ENCODE data around the gene ZNF784.

The ZNF784 gene

GRCh38 chr19:55622242-55622969 is 2.0 kb downstream of the ZNF784 start:
- H3K4me3 ChIP-seq (ENCODE audit: low read depth in 1 of 2, low read length in 2 of 2), result no peak overlapping the region
- ATAC-seq (ENCODE audit: insufficient read depth, low read depth), result no peak

GRCh38 chr19:55621673-55622231 is 2.6 kb downstream of the ZNF784 start:
- no peak overlapping the region for H3K4me3 ChIP-seq (ENCODE audit: low read depth in 1 of 2, low read length in 2 of 2)
- no peaks in the 10 kb centered on the region for H3K79me2 ChIP-seq (ENCODE audit: insufficient read depth, low read length)
- no peak overlapping the region for H2AFZ ChIP-seq (ENCODE audit: low read depth, low read length)
- H3K27me3 ChIP-seq (ENCODE audit: insufficient read depth, low read length, poor library complexity), result no peaks in the 10 kb centered on the region
- H3K9ac ChIP-seq (ENCODE audit: low read depth, low read length), result no peak overlapping the region
- no peak overlapping the region for H3K4me2 ChIP-seq (ENCODE audit: insufficient read depth, low read length)
- peaks cover 28% of the 10 kb centered on the region for H3K4me1 ChIP-seq (ENCODE audit: insufficient read depth, low read length)
- H3K27ac ChIP-seq (ENCODE audit: low read length), result no peak overlapping the region
- ATAC-seq (ENCODE audit: insufficient read depth, low read depth) (no peak), DNase-seq (no peak)
- TF ChIP-seq EZH2 (IDR thresholded peaks at IDR 0.05; ENCODE audit: borderline replicate concordance, low read depth, low read length, severe bottlenecking) (no peak), CTCF (IDR thresholded peaks at IDR 0.05; ENCODE audit: borderline replicate concordance, extremely low read depth, low read length, poor library complexity, severe bottlenecking) (no peak)
- H3K36me3 ChIP-seq (ENCODE audit: insufficient read depth, low read length), result peaks cover 17% of the 10 kb centered on the region
- no peaks in the 10 kb centered on the region for H4K20me1 ChIP-seq (ENCODE audit: insufficient read depth, low read length)
- H3K9me3 ChIP-seq (ENCODE audit: insufficient read depth, low read length, severe bottlenecking), result no peaks in the 10 kb centered on the region

More at GRCh38 chr19:55622242-55622969, 2.0 kb downstream of the ZNF784 start:
- peaks cover 12% of the 10 kb centered on the region for H3K36me3 ChIP-seq (ENCODE audit: insufficient read depth, low read length)
- no peaks in the 10 kb centered on the region for H4K20me1 ChIP-seq (ENCODE audit: insufficient read depth, low read length)
- no peak for TF ChIP-seq CTCF (IDR thresholded peaks at IDR 0.05; ENCODE audit: borderline replicate concordance, extremely low read depth, low read length, poor library complexity, severe bottlenecking)
- no peak for TF ChIP-seq EZH2 (IDR thresholded peaks at IDR 0.05; ENCODE audit: borderline replicate concordance, low read depth, low read length, severe bottlenecking)
- H2AFZ ChIP-seq (ENCODE audit: low read depth, low read length), result no peak overlapping the region
- H3K27ac ChIP-seq (ENCODE audit: low read length), result no peak overlapping the region
- no peak overlapping the region for H3K4me2 ChIP-seq (ENCODE audit: insufficient read depth, low read length)
- H3K79me2 ChIP-seq (ENCODE audit: insufficient read depth, low read length), result no peaks in the 10 kb centered on the region
- no peak overlapping the region for H3K9ac ChIP-seq (ENCODE audit: low read depth, low read length)
- no peaks in the 10 kb centered on the region for H3K27me3 ChIP-seq (ENCODE audit: insufficient read depth, low read length, poor library complexity)
- no peak for DNase-seq
- H3K4me1 ChIP-seq (ENCODE audit: insufficient read depth, low read length), result peaks cover 28% of the 10 kb centered on the region
- no peaks in the 10 kb centered on the region for H3K9me3 ChIP-seq (ENCODE audit: insufficient read depth, low read length, severe bottlenecking)

- peaks cover 22% of the 10 kb centered on the region for H3K36me3 ChIP-seq (ENCODE audit: insufficient read depth, low read length)
- peaks cover 28% of the 10 kb centered on the region for H3K4me1 ChIP-seq (ENCODE audit: insufficient read depth, low read length)
- no peak overlapping the region; the same call in 1 of the 2 replicates for H3K27ac ChIP-seq (ENCODE audit: low read length)
- H3K9me3 ChIP-seq (ENCODE audit: insufficient read depth, low read length, severe bottlenecking), result no peaks in the 10 kb centered on the region
- H3K9ac ChIP-seq (ENCODE audit: low read depth, low read length), result no peak overlapping the region
- H3K4me2 ChIP-seq (ENCODE audit: insufficient read depth, low read length), result no peak overlapping the region
- no peaks in the 10 kb centered on the region for H4K20me1 ChIP-seq (ENCODE audit: insufficient read depth, low read length)
- ATAC-seq (ENCODE audit: insufficient read depth, low read depth), result no peak
- no peak overlapping the region for H3K4me3 ChIP-seq (ENCODE audit: low read depth in 1 of 2, low read length in 2 of 2)
- no peak for DNase-seq
- H3K27me3 ChIP-seq (ENCODE audit: insufficient read depth, low read length, poor library complexity), result no peaks in the 10 kb centered on the region
- no peaks in the 10 kb centered on the region for H3K79me2 ChIP-seq (ENCODE audit: insufficient read depth, low read length)
- TF ChIP-seq EZH2 (IDR thresholded peaks at IDR 0.05; ENCODE audit: borderline replicate concordance, low read depth, low read length, severe bottlenecking), result no peak
- TF ChIP-seq CTCF (IDR thresholded peaks at IDR 0.05; ENCODE audit: borderline replicate concordance, extremely low read depth, low read length, poor library complexity, severe bottlenecking), result no peak
- H2AFZ ChIP-seq (ENCODE audit: low read depth, low read length), result no peak overlapping the region
Measured at GRCh38 chr19:55621205-55621672, 3.1 kb downstream of the ZNF784 start.
